ENCODE data around the gene JAM3. TPM values are rescaled to one million over a fixed set of nuclear protein-coding genes. Genes with fewer than 3 reads are reported as not detected.

Gene JAM3
- total RNA-seq, 1 experiment from 2014 or later: 45.4 TPM

DNA sequence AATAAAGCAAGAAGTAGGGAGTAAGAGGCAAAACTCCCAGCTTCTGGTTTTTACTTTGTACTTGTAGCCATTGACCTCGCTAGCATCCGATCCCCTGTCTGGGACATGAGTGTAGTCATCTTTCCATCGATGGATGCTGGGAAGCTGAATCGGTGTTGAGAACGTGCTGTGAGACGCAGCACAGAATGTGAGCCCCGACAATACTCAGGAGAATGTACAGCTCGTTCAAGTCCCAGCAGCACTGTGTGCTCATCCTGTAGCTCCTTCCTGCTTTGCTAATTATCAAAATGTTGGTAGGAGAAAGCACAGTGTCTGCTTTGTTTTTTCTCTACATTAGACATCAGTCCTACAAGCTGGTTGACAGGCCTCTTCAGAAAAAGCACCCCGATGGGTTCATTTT lies 56.6 kb downstream of the JAM3 start:
- intact Hi-C loops (cut with micrococcal nuclease; ENCODE audit: unreplicated experiment): no loop called here
- in situ Hi-C loops (cut with HindIII; ENCODE audit: low pct_unique_long_range_greater_than_20kb, low sequenced_read_pairs): no loop called here
- TF ChIP-seq, protein P1, sequence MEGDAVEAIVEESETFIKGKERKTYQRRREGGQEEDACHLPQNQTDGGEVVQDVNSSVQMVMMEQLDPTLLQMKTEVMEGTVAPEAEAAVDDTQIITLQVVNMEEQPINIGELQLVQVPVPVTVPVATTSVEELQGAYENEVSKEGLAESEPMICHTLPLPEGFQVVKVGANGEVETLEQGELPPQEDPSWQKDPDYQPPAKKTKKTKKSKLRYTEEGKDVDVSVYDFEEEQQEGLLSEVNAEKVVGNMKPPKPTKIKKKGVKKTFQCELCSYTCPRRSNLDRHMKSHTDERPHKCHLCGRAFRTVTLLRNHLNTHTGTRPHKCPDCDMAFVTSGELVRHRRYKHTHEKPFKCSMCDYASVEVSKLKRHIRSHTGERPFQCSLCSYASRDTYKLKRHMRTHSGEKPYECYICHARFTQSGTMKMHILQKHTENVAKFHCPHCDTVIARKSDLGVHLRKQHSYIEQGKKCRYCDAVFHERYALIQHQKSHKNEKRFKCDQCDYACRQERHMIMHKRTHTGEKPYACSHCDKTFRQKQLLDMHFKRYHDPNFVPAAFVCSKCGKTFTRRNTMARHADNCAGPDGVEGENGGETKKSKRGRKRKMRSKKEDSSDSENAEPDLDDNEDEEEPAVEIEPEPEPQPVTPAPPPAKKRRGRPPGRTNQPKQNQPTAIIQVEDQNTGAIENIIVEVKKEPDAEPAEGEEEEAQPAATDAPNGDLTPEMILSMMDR (IDR thresholded peaks at IDR 0.05): no peak
- TF ChIP-seq TCF7L2 (IDR thresholded peaks at IDR 0.05; ENCODE audit: low read depth, low read length) (no peak), POLR2AphosphoS5 (IDR thresholded peaks at IDR 0.05; ENCODE audit: low read depth, low read length) (no peak), SIN3A (IDR thresholded peaks at IDR 0.05; ENCODE audit: borderline replicate concordance, insufficient read depth, low read depth, low read length) (no peak)
- TF ChIP-seq, protein P2, sequence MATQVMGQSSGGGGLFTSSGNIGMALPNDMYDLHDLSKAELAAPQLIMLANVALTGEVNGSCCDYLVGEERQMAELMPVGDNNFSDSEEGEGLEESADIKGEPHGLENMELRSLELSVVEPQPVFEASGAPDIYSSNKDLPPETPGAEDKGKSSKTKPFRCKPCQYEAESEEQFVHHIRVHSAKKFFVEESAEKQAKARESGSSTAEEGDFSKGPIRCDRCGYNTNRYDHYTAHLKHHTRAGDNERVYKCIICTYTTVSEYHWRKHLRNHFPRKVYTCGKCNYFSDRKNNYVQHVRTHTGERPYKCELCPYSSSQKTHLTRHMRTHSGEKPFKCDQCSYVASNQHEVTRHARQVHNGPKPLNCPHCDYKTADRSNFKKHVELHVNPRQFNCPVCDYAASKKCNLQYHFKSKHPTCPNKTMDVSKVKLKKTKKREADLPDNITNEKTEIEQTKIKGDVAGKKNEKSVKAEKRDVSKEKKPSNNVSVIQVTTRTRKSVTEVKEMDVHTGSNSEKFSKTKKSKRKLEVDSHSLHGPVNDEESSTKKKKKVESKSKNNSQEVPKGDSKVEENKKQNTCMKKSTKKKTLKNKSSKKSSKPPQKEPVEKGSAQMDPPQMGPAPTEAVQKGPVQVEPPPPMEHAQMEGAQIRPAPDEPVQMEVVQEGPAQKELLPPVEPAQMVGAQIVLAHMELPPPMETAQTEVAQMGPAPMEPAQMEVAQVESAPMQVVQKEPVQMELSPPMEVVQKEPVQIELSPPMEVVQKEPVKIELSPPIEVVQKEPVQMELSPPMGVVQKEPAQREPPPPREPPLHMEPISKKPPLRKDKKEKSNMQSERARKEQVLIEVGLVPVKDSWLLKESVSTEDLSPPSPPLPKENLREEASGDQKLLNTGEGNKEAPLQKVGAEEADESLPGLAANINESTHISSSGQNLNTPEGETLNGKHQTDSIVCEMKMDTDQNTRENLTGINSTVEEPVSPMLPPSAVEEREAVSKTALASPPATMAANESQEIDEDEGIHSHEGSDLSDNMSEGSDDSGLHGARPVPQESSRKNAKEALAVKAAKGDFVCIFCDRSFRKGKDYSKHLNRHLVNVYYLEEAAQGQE (IDR thresholded peaks at IDR 0.05; ENCODE audit: insufficient read depth in 1 of 2, low read depth in 2 of 2, low read length in 1 of 2): no peak
- CTCF ChIA-PET: no interaction called here
- Histone ChIP-seq H3K27ac (ENCODE audit: low read length) (no peak overlapping the region), H3K27me3 (ENCODE audit: control insufficient read depth, insufficient read depth, low read length) (peaks cover 12% of the 10 kb centered on the region), H3K36me3 (ENCODE audit: control insufficient read depth, insufficient read depth, low read length) (no peaks in the 10 kb centered on the region), H3K9me3 (ENCODE audit: control insufficient read depth, insufficient read depth, low read depth, low read length) (peaks cover 2% of the 10 kb centered on the region; the same call in 1 of the 2 replicates), H3K4me1 (ENCODE audit: control insufficient read depth, insufficient read depth, low read length) (peaks cover 12% of the 10 kb centered on the region; the same call in 1 of the 2 replicates), H3K4me3 (ENCODE audit: low read depth in 2 of 2, low read length in 2 of 2) (no peak overlapping the region)
- ATAC-seq (no peak), DNase-seq (ENCODE audit: low read depth, low spot score) (no peak)
- no TSS peak for BruUV-seq (replicated peaks)
- POLR2A ChIA-PET: no interaction called here

DNA sequence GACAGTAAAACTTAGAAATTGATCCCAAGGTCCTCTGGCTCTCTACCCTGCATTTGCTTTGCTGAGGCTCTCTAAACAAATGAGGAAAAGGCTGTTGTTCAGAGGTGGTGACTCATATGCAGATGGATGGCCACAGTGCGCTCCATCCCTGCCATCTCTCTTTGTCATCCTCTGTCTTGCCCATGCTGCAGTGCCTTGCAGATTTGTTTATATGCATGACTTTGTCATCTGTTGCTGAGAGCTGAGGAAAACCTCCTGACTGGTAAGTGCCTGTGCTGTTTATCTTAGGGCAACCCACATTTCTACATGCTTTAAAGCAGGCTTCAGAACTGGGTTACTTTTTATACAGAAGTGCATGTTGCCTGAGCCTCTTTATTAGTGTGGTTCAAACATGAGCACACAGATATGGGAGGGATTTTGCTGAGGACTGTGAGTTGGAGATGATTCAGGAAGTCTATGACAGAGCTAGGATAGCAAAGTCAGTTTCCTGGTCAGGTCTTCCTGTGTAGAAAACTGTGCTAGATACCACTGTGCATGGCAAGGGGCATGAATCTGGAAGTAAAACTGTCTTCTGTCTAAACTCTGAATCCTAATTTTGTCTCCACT lies 57.4 kb downstream of the JAM3 start:
- in situ Hi-C loops (cut with HindIII; ENCODE audit: low pct_unique_long_range_greater_than_20kb, low sequenced_read_pairs) (no loop called here), intact Hi-C loops (cut with micrococcal nuclease; ENCODE audit: unreplicated experiment) (no loop called here)
- H3K9me3 ChIP-seq (ENCODE audit: control insufficient read depth, insufficient read depth, low read depth, low read length): peaks cover 7% of the 10 kb centered on the region; the same call in 1 of the 2 replicates
- POLR2A ChIA-PET: no interaction called here
- DNase-seq (ENCODE audit: low read depth, low spot score): no peak
- H3K36me3 ChIP-seq (ENCODE audit: control insufficient read depth, insufficient read depth, low read length): no peaks in the 10 kb centered on the region
- H3K27ac ChIP-seq (ENCODE audit: low read length): no peak overlapping the region
- BruUV-seq (replicated peaks): no TSS peak
- TF ChIP-seq SIN3A (IDR thresholded peaks at IDR 0.05; ENCODE audit: borderline replicate concordance, insufficient read depth, low read depth, low read length): no peak
- no peak for TF ChIP-seq POLR2AphosphoS5 (IDR thresholded peaks at IDR 0.05; ENCODE audit: low read depth, low read length)
- TF ChIP-seq, protein P1 (IDR thresholded peaks at IDR 0.05): no peak
- no peak for TF ChIP-seq TCF7L2 (IDR thresholded peaks at IDR 0.05; ENCODE audit: low read depth, low read length)
- TF ChIP-seq, protein P2 (IDR thresholded peaks at IDR 0.05; ENCODE audit: insufficient read depth in 1 of 2, low read depth in 2 of 2, low read length in 1 of 2): no peak
- no peak overlapping the region for H3K4me3 ChIP-seq (ENCODE audit: low read depth in 2 of 2, low read length in 2 of 2)
- CTCF ChIA-PET: no interaction called here
- no peak for ATAC-seq
- peaks cover 5% of the 10 kb centered on the region; the same call in 1 of the 2 replicates for H3K4me1 ChIP-seq (ENCODE audit: control insufficient read depth, insufficient read depth, low read length)
- H3K27me3 ChIP-seq (ENCODE audit: control insufficient read depth, insufficient read depth, low read length): peaks cover 12% of the 10 kb centered on the region
